ENCODE results near the gene SHCBP1. TPM values are rescaled to one million over a fixed set of nuclear protein-coding genes. Genes with fewer than 3 reads are reported as not detected.
"Not testable (repeated sequence)": the region's sequence is repeated elsewhere in the genome, so short reads cannot be mapped to it uniquely, and the experiment has no call there.

The SHCBP1 gene
- total and polyA plus RNA-seq, 9 donors, result 0.24 to 3.6 (median 0.56) TPM

DNA sequence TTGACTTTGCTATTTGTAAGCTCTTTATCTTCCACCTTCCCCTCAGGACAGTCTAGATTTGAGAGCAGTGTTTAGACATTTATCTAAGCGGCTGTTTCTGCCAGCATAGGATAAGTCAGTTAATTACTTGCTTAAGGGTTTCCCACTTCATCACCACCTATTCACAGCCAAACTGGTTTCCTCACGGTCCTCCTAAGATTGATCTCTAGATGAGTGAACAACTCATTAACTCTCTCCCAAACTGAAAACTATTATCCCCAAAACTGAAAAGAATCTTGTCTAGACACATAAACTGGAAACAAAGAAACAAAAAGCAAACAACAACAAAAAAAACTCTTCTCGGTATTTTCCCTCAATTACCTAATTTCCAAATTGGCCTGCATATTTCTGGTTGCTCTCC, 58.2 kb downstream of the SHCBP1 start:
- no peak for DNase-seq
- TF ChIP-seq POLR2A (IDR thresholded peaks at IDR 0.05), result no peak
- no peak for TF ChIP-seq CTCF (IDR thresholded peaks at IDR 0.05)
- TF ChIP-seq EP300 (IDR thresholded peaks at IDR 0.05), result no peak
- intact Hi-C loops (cut with DNase I), result no loop called here

DNA sequence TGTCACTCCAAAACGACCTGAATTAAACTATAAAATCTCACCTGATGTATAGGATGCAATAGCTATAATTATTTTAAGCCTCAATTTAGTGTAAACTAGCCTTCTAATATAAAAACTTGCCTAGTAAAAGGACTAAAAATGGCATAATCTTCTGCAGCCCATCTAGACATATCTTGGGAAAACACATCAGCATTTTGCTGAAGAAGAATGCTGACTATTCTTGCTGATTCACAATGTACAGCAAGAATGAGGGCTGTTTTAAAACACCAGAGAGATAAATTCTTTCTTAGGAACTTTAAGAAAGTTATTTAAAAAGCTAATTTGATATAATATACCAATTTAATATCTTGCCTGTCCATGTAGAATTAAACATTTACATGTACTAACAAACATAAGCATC, 63.2 kb downstream of the SHCBP1 start:
- WGBS, 3 donors, result 14 to 31% (median 23%) methylated on average over 1 of the region's 1 CpG
- intact Hi-C loops (cut with DNase I), result no loop called here
- TF ChIP-seq CTCF (IDR thresholded peaks at IDR 0.05) (no peak), EP300 (IDR thresholded peaks at IDR 0.05) (no peak), POLR2A (IDR thresholded peaks at IDR 0.05) (no peak)
- Histone ChIP-seq H3K27me3 (no peaks in the 10 kb centered on the region), H3K9me3 (no peaks in the 10 kb centered on the region), H3K4me3 (no peak overlapping the region), H3K27ac (no peak overlapping the region), H3K4me1 (ENCODE audit: insufficient read depth) (no peaks in the 10 kb centered on the region), H3K36me3 (no peaks in the 10 kb centered on the region)
- no peak for DNase-seq

More for the DNA sequence above, 58.2 kb downstream of the SHCBP1 start:
- Histone ChIP-seq H3K27me3 (no peaks in the 10 kb centered on the region), H3K36me3 (no peaks in the 10 kb centered on the region), H3K4me3 (no peak overlapping the region), H3K9me3 (no peaks in the 10 kb centered on the region), H3K4me1 (ENCODE audit: insufficient read depth) (no peaks in the 10 kb centered on the region), H3K27ac (no peak overlapping the region)
- WGBS, 3 donors, result 56 to 64% (median 59%) methylated on average over 3 of the region's 3 CpGs

- DNase-seq, result no peak
- no peaks in the 10 kb centered on the region for H3K9me3 ChIP-seq
- WGBS, 3 donors, result 58 to 73% (median 60%) methylated on average over 3 of the region's 3 CpGs
- intact Hi-C loops (cut with DNase I), result no loop called here
- H3K4me3 ChIP-seq, result no peak overlapping the region
- no peak for TF ChIP-seq EP300 (IDR thresholded peaks at IDR 0.05)
- no peak for TF ChIP-seq POLR2A (IDR thresholded peaks at IDR 0.05)
- no peak for TF ChIP-seq CTCF (IDR thresholded peaks at IDR 0.05)
- H3K4me1 ChIP-seq (ENCODE audit: insufficient read depth), result no peaks in the 10 kb centered on the region
- no peaks in the 10 kb centered on the region for H3K27me3 ChIP-seq
- no peak overlapping the region for H3K27ac ChIP-seq
- H3K36me3 ChIP-seq, result no peaks in the 10 kb centered on the region
These were observed 65.2 kb downstream of the SHCBP1 start for GRCh38 chr16:46555951-46556350.

DNA sequence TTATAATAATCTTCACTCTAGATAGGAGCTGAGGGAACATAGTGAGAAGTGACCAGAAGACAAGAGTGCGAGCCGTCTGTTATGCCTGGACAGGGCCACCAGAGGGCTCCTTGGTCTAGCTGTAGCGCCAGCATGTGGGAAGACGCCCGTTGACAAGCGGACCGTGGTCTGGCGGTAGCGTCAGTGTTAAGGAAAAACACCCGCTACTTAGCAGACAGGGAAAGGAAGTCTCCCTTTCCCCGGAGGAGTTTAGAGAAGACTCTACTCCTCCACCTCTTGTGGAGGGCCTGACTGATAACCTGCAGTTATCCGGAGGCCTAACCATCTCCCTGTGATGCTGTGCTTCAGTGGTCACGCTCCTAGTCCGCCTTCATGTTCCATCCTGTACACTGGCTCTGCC, 66.7 kb downstream of the SHCBP1 start:
- H3K4me1 ChIP-seq (ENCODE audit: insufficient read depth); H3K36me3 ChIP-seq; intact Hi-C loops (cut with DNase I); H3K27ac ChIP-seq; H3K27me3 ChIP-seq; H3K4me3 ChIP-seq; H3K9me3 ChIP-seq: not testable (repeated sequence)
- peak; percentile 22 to 64 (median 52) for DNase-seq
- 7 to 11% (median 9%) methylated on average over 14 of the region's 14 CpGs for whole genome bisulfite sequencing, 3 donors
- TF ChIP-seq CTCF (IDR thresholded peaks at IDR 0.05), result peak in 1 of 3 donors; percentile 17

GRCh38 chr16:46549477-46549876, 71.7 kb downstream of the SHCBP1 start:
- DNase-seq, result no peak
- intact Hi-C loops (cut with DNase I), result no loop called here
- no peaks in the 10 kb centered on the region for H3K9me3 ChIP-seq
- no peak for TF ChIP-seq EP300 (IDR thresholded peaks at IDR 0.05)
- no peaks in the 10 kb centered on the region for H3K36me3 ChIP-seq
- no peak overlapping the region for H3K27ac ChIP-seq
- 40 to 53% (median 43%) methylated on average over 3 of the region's 3 CpGs for WGBS, 3 donors
- no peaks in the 10 kb centered on the region for H3K4me1 ChIP-seq (ENCODE audit: insufficient read depth)
- H3K27me3 ChIP-seq, result no peaks in the 10 kb centered on the region
- no peak overlapping the region for H3K4me3 ChIP-seq

Small RNAs within 50 kb of the gene (small RNA-seq; reads per million reads assigned to genes)
- not detected for gene RNU6-845P

Other genes starting within 250 kb of the SHCBP1 start
- gene VPS35, start 67.8 kb upstream of the SHCBP1 start, total RNA-seq, result 10 to 100 TPM; 29.2 to 92.0 (median 75.7) TPM
- gene VPS35, start 67.8 kb upstream of the SHCBP1 start, polyA plus RNA-seq, result 10 to 100 TPM; 27.6 to 67.5 TPM
- gene ORC6, start 68.3 kb upstream of the SHCBP1 start, total RNA-seq, result 1 to 10 TPM in 4 of 7 donors, under 1 TPM in 3; 0.50 to 2.2 (median 1.6) TPM
- 1 to 10 TPM; 1.5 to 2.2 TPM for gene ORC6, start 68.3 kb upstream of the SHCBP1 start, polyA plus RNA-seq
- gene MYLK3, start 127.0 kb upstream of the SHCBP1 start, total RNA-seq, result 1 to 10 TPM in 2 of 7 donors, under 1 TPM in 5; 0.24 to 2.0 (median 0.79) TPM
- gene MYLK3, start 127.0 kb upstream of the SHCBP1 start, polyA plus RNA-seq, result under 1 TPM; 0.25 to 0.60 TPM
- 1 to 10 TPM; 4.5 to 5.7 (median 5.1) TPM for gene C16orf87, start 209.8 kb upstream of the SHCBP1 start, total RNA-seq
- 1 to 10 TPM; 4.0 to 7.6 TPM for gene C16orf87, start 209.8 kb upstream of the SHCBP1 start, polyA plus RNA-seq

All from ovary (tissue), 9 donors.